C4-2B (cell line): ENCODE measurements around the gene WDR90.

ENCODE experiments used
- ZFX ChIP-seq: fragments of 450-650 bp; IDR thresholded peaks from 2 replicates; pipeline ENCODE4 v1.6.1; 2017
- TF ChIP-seq, protein P1 (sequence below): fragments of 450-650 bp; conservative IDR thresholded peaks from 2 replicates; pipeline ENCODE4 v1.5.1; 2017; ENCODE audit warnings: mild to moderate bottlenecking

GRCh38 chr16:660459-661183 is 11.5 kb downstream of the WDR90 start:
- TF ChIP-seq, protein P1, sequence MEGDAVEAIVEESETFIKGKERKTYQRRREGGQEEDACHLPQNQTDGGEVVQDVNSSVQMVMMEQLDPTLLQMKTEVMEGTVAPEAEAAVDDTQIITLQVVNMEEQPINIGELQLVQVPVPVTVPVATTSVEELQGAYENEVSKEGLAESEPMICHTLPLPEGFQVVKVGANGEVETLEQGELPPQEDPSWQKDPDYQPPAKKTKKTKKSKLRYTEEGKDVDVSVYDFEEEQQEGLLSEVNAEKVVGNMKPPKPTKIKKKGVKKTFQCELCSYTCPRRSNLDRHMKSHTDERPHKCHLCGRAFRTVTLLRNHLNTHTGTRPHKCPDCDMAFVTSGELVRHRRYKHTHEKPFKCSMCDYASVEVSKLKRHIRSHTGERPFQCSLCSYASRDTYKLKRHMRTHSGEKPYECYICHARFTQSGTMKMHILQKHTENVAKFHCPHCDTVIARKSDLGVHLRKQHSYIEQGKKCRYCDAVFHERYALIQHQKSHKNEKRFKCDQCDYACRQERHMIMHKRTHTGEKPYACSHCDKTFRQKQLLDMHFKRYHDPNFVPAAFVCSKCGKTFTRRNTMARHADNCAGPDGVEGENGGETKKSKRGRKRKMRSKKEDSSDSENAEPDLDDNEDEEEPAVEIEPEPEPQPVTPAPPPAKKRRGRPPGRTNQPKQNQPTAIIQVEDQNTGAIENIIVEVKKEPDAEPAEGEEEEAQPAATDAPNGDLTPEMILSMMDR: peak; percentile 84
- no peak for TF ChIP-seq ZFX
